Spleen (tissue), 11 donors: ENCODE data around the gene WWTR1. TPM values are rescaled to one million over a fixed set of nuclear protein-coding genes. Genes with fewer than 3 reads are reported as not detected.
A peak's percentile ranks its signal among the peaks of the same experiment; 100 is the strongest.

Experiments used
- DNase-seq: peaks from one replicate; pipeline ENCODE4 v3.0.0-alpha.2; 2020
- H3K27ac ChIP-seq, 8 donors: fragments of 200-600 bp; sonication (generic) in 7 of 8; 1 replicate in 4 of 8; 2 replicates in 4 of 8; pipeline versions ENCODE4 v1.5.0 to v1.8.0; 2016 to 2021; ENCODE audit warnings: inconsistent platforms in 4 of 8, mild to moderate bottlenecking in 4 of 8, moderate library complexity in 1 of 8
- H3K27me3 ChIP-seq, 7 donors: fragments of 200-600 bp; sonication (generic) in 6 of 7; replicated peaks in 1 of 7; 1 replicate in 4 of 7; 2 replicates in 3 of 7; pipeline versions ENCODE4 v1.5.0 to v1.8.0; 2016 to 2021; ENCODE audit warnings: inconsistent platforms in 3 of 7, mild to moderate bottlenecking in 1 of 7
- H3K36me3 ChIP-seq, 6 donors: fragments of 200-600 bp; sonication (generic) in 5 of 6; 1 replicate in 4 of 6; 2 replicates in 2 of 6; pipeline versions ENCODE4 v1.5.0 to v1.8.0; 2016 to 2021; ENCODE audit warnings: inconsistent platforms in 2 of 6
- H3K4me1 ChIP-seq, 6 donors: fragments of 200-600 bp; sonication (generic) in 5 of 6; 1 replicate in 3 of 6; 2 replicates in 3 of 6; pipeline versions ENCODE4 v1.5.0 to v1.8.0; 2016 to 2021; ENCODE audit warnings: inconsistent platforms in 3 of 6
- H3K4me3 ChIP-seq, 8 donors: fragments of 200-600 bp; sonication (generic) in 7 of 8; 1 replicate in 4 of 8; 2 replicates in 4 of 8; pipeline versions ENCODE4 v1.5.0 to v1.8.0; 2016 to 2021; ENCODE audit warnings: inconsistent platforms in 4 of 8, mild to moderate bottlenecking in 4 of 8, moderate library complexity in 2 of 8
- H3K9me3 ChIP-seq, 8 donors: fragments of 200-600 bp; sonication (generic) in 7 of 8; 1 replicate in 4 of 8; 2 replicates in 4 of 8; pipeline versions ENCODE4 v1.5.0 to v1.8.0; 2016 to 2021; ENCODE audit warnings: inconsistent platforms in 4 of 8
- CTCF ChIP-seq, 11 experiments: fragments of 200-600 bp in 7 of 11; fragments of 450-650 bp in 4 of 11; sonication (generic) in 4 of 11; IDR thresholded peaks in 8 of 11; conservative IDR thresholded peaks in 3 of 11; 1 replicate in 7 of 11; 2 replicates in 4 of 11; pipeline versions ENCODE4 v1.4.0 to v1.8.0; 2016 to 2021; ENCODE audit warnings: antibody characterized with exemption in 11 of 11, inconsistent platforms in 4 of 11, mild to moderate bottlenecking in 1 of 11
- POLR2A ChIP-seq, 3 donors: fragments of 450-650 bp; IDR thresholded peaks; one replicate each; pipeline ENCODE4 v1.5.1; 2017; ENCODE audit warnings: antibody characterized with exemption in 3 of 3, mild to moderate bottlenecking in 1 of 3
- POLR2AphosphoS5 ChIP-seq, 3 donors: sonication (generic); formaldehyde crosslinking; IDR thresholded peaks; one replicate each; pipeline ENCODE4 v1.5.1; 2017; ENCODE audit warnings: antibody characterized with exemption in 3 of 3
- WGBS, 5 donors: extraction: QIAGEN DNeasy Blood & Tissue Kit in 3 of 5; methylation state at CpG; one replicate each; pipeline versions ENCODE4 v1.1.5 to v1.1.7; 2013 to 2018; 5-methylcytosine and 5-hydroxymethylcytosine counted together
- intact Hi-C: fragments of 100-400 bp; cut with DNase I; formaldehyde crosslinking; loops from one replicate; pipeline ENCODE4 v1.15.0; 2023; ENCODE audit warnings: low total_unique reads
- polyA plus RNA-seq, 3 donors: library from polyadenylated mRNA; stranded (reverse); fragments of 200-250 nt; gene quantifications; one replicate each; pipeline ENCODE4 v1.2.1, GENCODE V29; 2013
- total RNA-seq, 7 donors: library from RNA; depleted of rRNA in 3 of 7; stranded (reverse); fragments of >200 nt in 3 of 7; fragmentation: NEBNext Ultra II Directional in 4 of 7; extraction: Animal tissue kit (Norgen Biotek cat#: 25700) in 4 of 7; gene quantifications; one replicate each; pipeline versions ENCODE4 v1.1.0 to v1.2.1, GENCODE V29; 2016 to 2021
- donor health status: healthy with polysubstance abuse.
- donor health status: DM: no; HTN: no; CAD: no; lungs with moderate emphysema.
- donor health status: DM: no; HTN: no; CAD: no.
- donor health status: Bipolar disorder and iron deficiency.
- donor health status: healthy.
- donor health status: DM: no; HTN: no; CAD: no.
- donor health status: DM: yes; HTN: yes; CAD: no.

The WWTR1 gene
- total and polyA plus RNA-seq, 10 donors, result 8.4 to 70.6 (median 57.0) TPM

- Histone ChIP-seq H3K9me3 (no peaks in the 10 kb centered on the region), H3K27me3 (no peaks in the 10 kb centered on the region), H3K36me3 (peaks cover 0 to 3% (median 0%) of the 10 kb centered on the region in 6 donors), H3K4me1 (peaks cover 0 to 7% (median 3%) of the 10 kb centered on the region in 6 donors), H3K27ac (no peak overlapping the region), H3K4me3 (no peak overlapping the region)
- intact Hi-C loops, result no loop called here
- no peak for TF ChIP-seq CTCF (IDR thresholded peaks at IDR 0.05 in 8 of 11, conservative IDR thresholded peaks at IDR 0.05 in 3 of 11)
- TF ChIP-seq POLR2AphosphoS5 (IDR thresholded peaks at IDR 0.05), result no peak
- no peak for TF ChIP-seq POLR2A (IDR thresholded peaks at IDR 0.05)
- WGBS, 5 donors, result 83 to 89% (median 85%) methylated on average over 2 of the region's 2 CpGs
- DNase-seq, result no peak
Observed at GRCh38 chr3:149515249-149515648, 142.6 kb downstream of the WWTR1 start.

- peaks cover 0 to 7% (median 3%) of the 10 kb centered on the region in 6 donors for H3K4me1 ChIP-seq
- no peak overlapping the region for H3K27ac ChIP-seq
- H3K27me3 ChIP-seq, result no peaks in the 10 kb centered on the region
- H3K36me3 ChIP-seq, result no peaks in the 10 kb centered on the region
- 87 to 93% (median 92%) methylated on average over 2 of the region's 2 CpGs for WGBS, 5 donors
- TF ChIP-seq POLR2A (IDR thresholded peaks at IDR 0.05), result no peak
- no peak for TF ChIP-seq CTCF (IDR thresholded peaks at IDR 0.05 in 8 of 11, conservative IDR thresholded peaks at IDR 0.05 in 3 of 11)
- TF ChIP-seq POLR2AphosphoS5 (IDR thresholded peaks at IDR 0.05), result no peak
- intact Hi-C loops, result loop anchor here (5.0 kb wide), 1 partner anchor 203 kb away; no protein-coding TSS in a partner anchor
- no peaks in the 10 kb centered on the region for H3K9me3 ChIP-seq
- no peak for DNase-seq
- no peak overlapping the region for H3K4me3 ChIP-seq
Observed at GRCh38 chr3:149514471-149514870, 143.4 kb downstream of the WWTR1 start.

GRCh38 chr3:149512073-149512782, 145.6 kb downstream of the WWTR1 start:
- WGBS, 5 donors, result 16 to 23% (median 19%) methylated on average over 9 of the region's 9 CpGs

More at GRCh38 chr3:149512073-149512782, 145.6 kb downstream of the WWTR1 start:
- peaks cover 0 to 21% (median 14%) of the 10 kb centered on the region in 6 donors for H3K4me1 ChIP-seq
- H3K27me3 ChIP-seq, result no peaks in the 10 kb centered on the region
- H3K4me3 ChIP-seq, result no peak overlapping the region
- no peaks in the 10 kb centered on the region for H3K9me3 ChIP-seq
- intact Hi-C loops, result loop anchor here (5.0 kb wide), 1 partner anchor 205 kb away; no protein-coding TSS in a partner anchor
- no peaks in the 10 kb centered on the region for H3K36me3 ChIP-seq
- DNase-seq, result peak; percentile 83
- H3K27ac ChIP-seq, result no peak overlapping the region
- peak; percentile 27 to 78 (median 70) for TF ChIP-seq CTCF (IDR thresholded peaks at IDR 0.05 in 8 of 11, conservative IDR thresholded peaks at IDR 0.05 in 3 of 11)
- no peak for TF ChIP-seq POLR2A (IDR thresholded peaks at IDR 0.05)
- TF ChIP-seq POLR2AphosphoS5 (IDR thresholded peaks at IDR 0.05), result peak in 2 of 3 donors; percentile 16 to 24
